Neutrophil (primary cell): ENCODE data around the gene TMEM116.

Experiments
- H3K27ac ChIP-seq: fragments of 200-600 bp; sonication (generic); 2 replicates; pipeline ENCODE4 v1.5.1; 2016; ENCODE audit warnings: mild to moderate bottlenecking, moderate library complexity
- H3K27me3 ChIP-seq: fragments of 200-600 bp; sonication (generic); 2 replicates; pipeline ENCODE4 v1.6.0; 2016; ENCODE audit warnings: mild to moderate bottlenecking
- H3K36me3 ChIP-seq: fragments of 200-600 bp; sonication (generic); 2 replicates; pipeline ENCODE4 v1.5.1; 2017
- H3K4me1 ChIP-seq, 2 experiments: fragments of 200-600 bp in 1 of 2; sonication (generic) in 1 of 2; 1 replicate in 1 of 2; 2 replicates in 1 of 2; pipeline versions ENCODE4 v1.5.1 to v1.6.1; 2013 to 2016; ENCODE audit warnings: low read depth in 1 of 2, low read length in 1 of 2, mild to moderate bottlenecking in 1 of 2, moderate library complexity in 1 of 2; ENCODE audit not compliant: control insufficient read depth in 1 of 2, insufficient read depth in 1 of 2
- H3K4me3 ChIP-seq, 2 experiments: fragments of 200-600 bp in 1 of 2; sonication (generic) in 1 of 2; 1 replicate in 1 of 2; 2 replicates in 1 of 2; pipeline ENCODE4 v1.5.1; 2013 to 2016; ENCODE audit warnings: low read depth in 1 of 2, low read length in 1 of 2, mild to moderate bottlenecking in 1 of 2, moderate library complexity in 1 of 2
- H3K9me3 ChIP-seq: fragments of 200-600 bp; sonication (generic); 2 replicates; pipeline ENCODE4 v1.5.1; 2016
- TF ChIP-seq, protein P1 (sequence below): fragments of 200-600 bp; sonication (generic); IDR thresholded peaks from 2 replicates; pipeline ENCODE4 v1.5.1; 2016; ENCODE audit warnings: antibody characterized with exemption

The TMEM116 gene

DNA sequence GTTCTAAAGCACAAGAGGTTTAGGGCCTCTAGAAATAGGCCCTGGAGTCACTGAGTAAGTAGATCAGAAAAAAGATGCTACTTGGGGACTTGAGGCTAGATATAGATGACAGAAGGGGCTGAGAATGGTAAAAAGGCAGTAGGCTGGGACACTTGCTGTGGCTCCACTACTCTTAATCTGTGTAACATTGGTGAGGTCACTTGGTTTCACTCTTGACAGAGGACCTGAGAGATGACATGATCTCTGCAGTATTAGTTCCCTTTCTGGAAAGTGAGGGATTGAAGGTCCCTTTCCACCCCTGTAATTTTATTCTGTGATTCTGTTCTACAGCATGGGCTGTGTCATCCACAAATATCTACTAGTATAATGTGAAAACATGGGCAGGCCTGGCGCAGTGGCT, 131.2 kb downstream of the TMEM116 start:
- Histone ChIP-seq H3K4me1 (no peaks in the 10 kb centered on the region), H3K27me3 (no peaks in the 10 kb centered on the region), H3K4me3 (no peak overlapping the region), H3K9me3 (no peaks in the 10 kb centered on the region), H3K27ac (no peak overlapping the region), H3K36me3 (peaks cover 74% of the 10 kb centered on the region)
- TF ChIP-seq, protein P1, sequence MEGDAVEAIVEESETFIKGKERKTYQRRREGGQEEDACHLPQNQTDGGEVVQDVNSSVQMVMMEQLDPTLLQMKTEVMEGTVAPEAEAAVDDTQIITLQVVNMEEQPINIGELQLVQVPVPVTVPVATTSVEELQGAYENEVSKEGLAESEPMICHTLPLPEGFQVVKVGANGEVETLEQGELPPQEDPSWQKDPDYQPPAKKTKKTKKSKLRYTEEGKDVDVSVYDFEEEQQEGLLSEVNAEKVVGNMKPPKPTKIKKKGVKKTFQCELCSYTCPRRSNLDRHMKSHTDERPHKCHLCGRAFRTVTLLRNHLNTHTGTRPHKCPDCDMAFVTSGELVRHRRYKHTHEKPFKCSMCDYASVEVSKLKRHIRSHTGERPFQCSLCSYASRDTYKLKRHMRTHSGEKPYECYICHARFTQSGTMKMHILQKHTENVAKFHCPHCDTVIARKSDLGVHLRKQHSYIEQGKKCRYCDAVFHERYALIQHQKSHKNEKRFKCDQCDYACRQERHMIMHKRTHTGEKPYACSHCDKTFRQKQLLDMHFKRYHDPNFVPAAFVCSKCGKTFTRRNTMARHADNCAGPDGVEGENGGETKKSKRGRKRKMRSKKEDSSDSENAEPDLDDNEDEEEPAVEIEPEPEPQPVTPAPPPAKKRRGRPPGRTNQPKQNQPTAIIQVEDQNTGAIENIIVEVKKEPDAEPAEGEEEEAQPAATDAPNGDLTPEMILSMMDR: no peak
